Measurements from ENCODE around the gene NTRK1. TPM values are rescaled to one million over a fixed set of nuclear protein-coding genes. Genes with fewer than 3 reads are reported as not detected.

Gene NTRK1
- total and polyA plus RNA-seq, 2 of the 4 experiments (the other 2 are of a cell fraction): not detected

- dilution Hi-C loops (cut with HindIII; ENCODE audit: low sequenced_read_pairs, unreplicated experiment): no loop called here
- TF ChIP-seq CTCF (conservative IDR thresholded peaks at IDR 0.05; ENCODE audit: low read depth, low read length): no peak
- TF ChIP-seq MAFK (IDR thresholded peaks at IDR 0.05; ENCODE audit: low read depth, low read length): no peak
- TF ChIP-seq NFE2L2 (IDR thresholded peaks at IDR 0.05; ENCODE audit: low read depth, low read length): no peak
- no peak for TF ChIP-seq ELK1 (IDR thresholded peaks at IDR 0.05; ENCODE audit: borderline replicate concordance, low read depth, low read length)
- no peak for TF ChIP-seq RCOR1 (IDR thresholded peaks at IDR 0.05; ENCODE audit: insufficient replicate concordance, low read length)
- TF ChIP-seq CEBPB (IDR thresholded peaks at IDR 0.05; ENCODE audit: low read depth, low read length): no peak
- no peak for TF ChIP-seq MAZ (IDR thresholded peaks at IDR 0.05; ENCODE audit: borderline replicate concordance, low read depth, low read length)
- TF ChIP-seq RAD21 (IDR thresholded peaks at IDR 0.05; ENCODE audit: low read length): no peak
- TF ChIP-seq RFX5 (IDR thresholded peaks at IDR 0.05; ENCODE audit: low read depth, low read length): no peak
- TF ChIP-seq USF2 (IDR thresholded peaks at IDR 0.05; ENCODE audit: low read depth, low read length): no peak
- TF ChIP-seq SMC3 (IDR thresholded peaks at IDR 0.05; ENCODE audit: low read depth, low read length): no peak
- TF ChIP-seq FOS (IDR thresholded peaks at IDR 0.05; ENCODE audit: low read depth, low read length): no peak
- TF ChIP-seq CHD1 (IDR thresholded peaks at IDR 0.05; ENCODE audit: low read depth, low read length): no peak
- TF ChIP-seq POLR2A (IDR thresholded peaks at IDR 0.05; ENCODE audit: low read depth, low read length): no peak
- TF ChIP-seq BHLHE40 (IDR thresholded peaks at IDR 0.05; ENCODE audit: low read depth, low read length): no peak
These were observed 14.1 kb downstream of the NTRK1 start for GRCh38 chr1:156874572-156875340.

More at GRCh38 chr1:156874572-156875340, 14.1 kb downstream of the NTRK1 start:
- in situ Hi-C loops (cut with MboI; ENCODE audit: low sequenced_read_pairs): no loop called here
- Histone ChIP-seq H2BK15ac (ENCODE audit: low read depth, low read length) (no peak overlapping the region), H4K91ac (ENCODE audit: insufficient read depth, low read depth, low read length) (no peak overlapping the region), H4K5ac (ENCODE audit: low read depth, low read length) (no peak overlapping the region), H2AK9ac (replicated peaks; ENCODE audit: low read depth, low read length, poor library complexity) (no peak overlapping the region), H3K27ac (ENCODE audit: insufficient read depth, low read length) (no peak overlapping the region), H3K27me3 (ENCODE audit: control insufficient read depth, insufficient read depth, low read length) (peaks cover 52% of the 10 kb centered on the region), H4K8ac (ENCODE audit: low read depth in 2 of 2, low read length in 2 of 2) (no peak overlapping the region), H3K79me1 (ENCODE audit: low read depth in 1 of 2, low read length in 2 of 2) (no peaks in the 10 kb centered on the region), H4K20me1 (ENCODE audit: insufficient read depth, low read length) (peaks cover 7% of the 10 kb centered on the region; the same call in 1 of the 2 replicates), H3K4ac (ENCODE audit: low read depth, low read length) (no peak overlapping the region), H3K36me3 (ENCODE audit: control insufficient read depth, insufficient read depth, low read length) (no peaks in the 10 kb centered on the region), H2AK5ac (ENCODE audit: low read depth, low read length) (no peak overlapping the region), H3K4me2 (ENCODE audit: low read depth, low read length) (no peak overlapping the region), H3K4me3 (ENCODE audit: insufficient read depth, low read depth, low read length) (no peak overlapping the region), H3K9me1 (ENCODE audit: insufficient read depth, low read length) (peaks cover 3% of the 10 kb centered on the region; the same call in 1 of the 2 replicates), H2BK120ac (ENCODE audit: low read depth, low read length) (no peak overlapping the region), H3K9me3 (ENCODE audit: control insufficient read depth, insufficient read depth, low read length) (no peaks in the 10 kb centered on the region), H3K14ac (replicated peaks; ENCODE audit: low read depth, low read length) (no peak overlapping the region), H3K4me1 (ENCODE audit: control insufficient read depth, insufficient read depth, low read length) (peaks cover 6% of the 10 kb centered on the region), H3K9ac (ENCODE audit: low read depth, low read length) (no peak overlapping the region), H3K18ac (ENCODE audit: low read depth, low read length) (no peak overlapping the region), H2BK5ac (ENCODE audit: low read depth, low read length, poor library complexity, severe bottlenecking) (no peak overlapping the region), H2BK20ac (ENCODE audit: low read depth, low read length) (no peak overlapping the region), H3K23ac (ENCODE audit: low read depth, low read length) (no peak overlapping the region), H3K56ac (ENCODE audit: extremely low read depth, insufficient read depth, low read length) (no peak overlapping the region), H2AFZ (replicated peaks; ENCODE audit: low read length, poor library complexity) (no peak overlapping the region)
- CTCF ChIA-PET: interaction anchor here (1.4 to 1.9 kb wide), 2 partner anchors 14 to 16 kb away, joined by 5 to 6 read pairs; partner anchors contain the start of gene NTRK1
- 75% methylated on average over 8 of the region's 16 CpGs; no CpG with 5 or more reads in 1 of the 2 experiments for WGBS, 2 experiments (ENCODE audit: extremely low coverage in 2 of 2, insufficient read length in 1 of 2)
- no TSS peak for BruUV-seq (replicated peaks)
- ATAC-seq (ENCODE audit: low read depth) (no peak), DNase-seq (no peak)
- POLR2A ChIA-PET (ENCODE audit: unreplicated experiment): no interaction called here
- intact Hi-C loops (cut with micrococcal nuclease): no loop called here
